Stimulated activated CD4-positive, alpha-beta T cell treated with anti-CD3 and anti-CD28 coated beads, Interleukin-2, amount 100 ng/mL, for 4 hours (primary cell): ENCODE measurements around the gene RTN4RL1.
A peak's percentile ranks its signal among the peaks of the same experiment; 100 is the strongest.

ENCODE experiments used
- DNase-seq: peaks from one replicate; pipeline ENCODE4 v3.0.0-alpha.2; 2020; ENCODE audit warnings: low read depth

Gene RTN4RL1

DNA sequence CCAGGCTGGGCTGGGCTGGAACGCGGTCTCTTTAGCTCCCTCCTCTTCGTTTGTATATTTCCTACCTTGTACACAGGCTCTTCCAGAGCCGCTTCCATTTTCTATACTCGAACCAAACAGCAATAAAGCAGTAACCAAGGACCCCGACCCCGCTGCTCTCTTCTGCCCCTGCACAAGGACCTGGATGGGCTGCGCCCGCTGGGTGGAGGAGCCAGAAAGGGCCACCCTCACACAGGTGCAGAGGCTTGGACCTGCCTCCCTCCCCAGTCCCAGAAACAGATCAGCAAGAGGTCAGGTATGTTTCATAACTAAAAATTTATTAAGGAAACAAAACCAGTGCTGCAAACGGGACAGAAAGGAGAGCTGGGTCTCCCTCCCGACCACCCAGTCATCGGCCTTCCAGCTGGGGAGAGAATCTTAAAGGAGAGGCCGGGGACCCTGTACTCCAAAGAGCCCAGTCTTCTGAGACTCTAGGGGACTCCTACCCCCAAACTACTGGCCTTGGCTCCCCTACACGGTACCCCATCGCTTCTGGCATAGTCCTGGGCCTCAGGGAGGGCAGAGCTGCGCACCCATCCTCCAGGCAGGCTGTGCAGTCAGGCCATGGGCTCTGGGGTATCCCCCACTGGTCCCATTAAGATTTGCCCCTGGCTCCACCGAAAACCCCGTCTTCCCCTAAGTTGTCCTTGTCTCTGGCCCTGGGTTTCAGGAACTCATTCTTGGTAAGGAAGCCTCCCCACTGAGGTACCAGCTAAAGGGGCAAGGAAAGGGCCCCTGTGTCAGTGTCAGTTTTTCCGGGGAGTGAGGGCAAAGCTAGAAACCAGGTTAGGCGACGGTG lies 34.6 kb upstream of the RTN4RL1 start:
- no peak for DNase-seq

DNA sequence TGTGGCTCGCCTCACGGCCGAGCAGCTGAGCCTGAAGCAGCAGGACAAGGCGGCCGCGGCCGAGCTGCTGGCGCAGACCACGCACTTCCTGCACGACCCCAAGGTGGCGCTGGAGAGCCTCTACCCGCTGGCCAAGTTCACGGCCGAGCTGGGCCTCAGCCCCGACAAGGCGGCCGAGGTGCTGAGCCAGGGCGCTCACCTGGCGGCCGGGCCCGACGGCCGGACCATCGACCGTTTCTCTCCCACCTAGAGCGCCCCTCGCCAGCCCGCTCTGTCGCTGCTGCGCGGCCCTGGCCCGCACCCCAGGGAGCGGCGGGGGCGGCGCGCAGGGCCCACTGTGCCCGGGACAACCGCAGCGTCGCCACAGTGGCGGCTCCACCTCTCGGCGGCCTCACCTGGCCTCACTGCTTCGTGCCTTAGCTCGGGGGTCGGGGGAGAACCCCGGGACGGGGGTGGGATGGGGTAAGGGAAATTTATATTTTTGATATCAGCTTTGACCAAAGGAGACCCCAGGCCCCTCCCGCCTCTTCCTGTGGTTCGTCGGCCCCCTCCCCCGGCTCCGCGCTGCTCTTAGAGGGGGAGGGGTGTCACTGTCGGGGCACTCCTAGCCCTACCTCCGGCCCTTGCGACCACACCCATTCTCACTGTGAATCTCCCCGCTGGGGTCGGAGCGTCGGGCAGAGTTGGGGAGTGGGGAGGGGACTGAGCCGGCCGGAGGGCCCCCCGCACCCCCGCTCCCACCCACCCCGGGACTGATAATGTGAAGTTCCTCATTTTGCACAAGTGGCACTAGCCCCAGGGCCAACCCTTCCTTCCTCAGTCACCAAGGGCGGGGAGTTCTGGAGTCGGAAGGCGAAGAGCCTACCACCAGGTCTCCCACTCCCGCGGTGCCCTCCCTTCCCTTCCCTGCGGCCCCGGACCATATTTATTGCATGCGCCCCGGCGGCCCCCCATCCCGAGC lies 33.7 kb upstream of the RTN4RL1 start:
- no peak for DNase-seq

DNA sequence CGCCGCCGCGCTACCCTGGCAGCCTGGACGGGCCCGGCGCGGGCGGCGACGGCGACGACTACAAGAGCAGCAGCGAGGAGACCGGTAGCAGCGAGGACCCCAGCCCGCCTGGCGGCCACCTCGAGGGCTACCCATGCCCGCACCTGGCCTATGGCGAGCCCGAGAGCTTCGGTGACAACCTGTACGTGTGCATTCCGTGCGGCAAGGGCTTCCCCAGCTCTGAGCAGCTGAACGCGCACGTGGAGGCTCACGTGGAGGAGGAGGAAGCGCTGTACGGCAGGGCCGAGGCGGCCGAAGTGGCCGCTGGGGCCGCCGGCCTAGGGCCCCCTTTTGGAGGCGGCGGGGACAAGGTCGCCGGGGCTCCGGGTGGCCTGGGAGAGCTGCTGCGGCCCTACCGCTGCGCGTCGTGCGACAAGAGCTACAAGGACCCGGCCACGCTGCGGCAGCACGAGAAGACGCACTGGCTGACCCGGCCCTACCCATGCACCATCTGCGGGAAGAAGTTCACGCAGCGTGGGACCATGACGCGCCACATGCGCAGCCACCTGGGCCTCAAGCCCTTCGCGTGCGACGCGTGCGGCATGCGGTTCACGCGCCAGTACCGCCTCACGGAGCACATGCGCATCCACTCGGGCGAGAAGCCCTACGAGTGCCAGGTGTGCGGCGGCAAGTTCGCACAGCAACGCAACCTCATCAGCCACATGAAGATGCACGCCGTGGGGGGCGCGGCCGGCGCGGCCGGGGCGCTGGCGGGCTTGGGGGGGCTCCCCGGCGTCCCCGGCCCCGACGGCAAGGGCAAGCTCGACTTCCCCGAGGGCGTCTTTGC lies 32.8 kb upstream of the RTN4RL1 start:
- no peak for DNase-seq

DNA sequence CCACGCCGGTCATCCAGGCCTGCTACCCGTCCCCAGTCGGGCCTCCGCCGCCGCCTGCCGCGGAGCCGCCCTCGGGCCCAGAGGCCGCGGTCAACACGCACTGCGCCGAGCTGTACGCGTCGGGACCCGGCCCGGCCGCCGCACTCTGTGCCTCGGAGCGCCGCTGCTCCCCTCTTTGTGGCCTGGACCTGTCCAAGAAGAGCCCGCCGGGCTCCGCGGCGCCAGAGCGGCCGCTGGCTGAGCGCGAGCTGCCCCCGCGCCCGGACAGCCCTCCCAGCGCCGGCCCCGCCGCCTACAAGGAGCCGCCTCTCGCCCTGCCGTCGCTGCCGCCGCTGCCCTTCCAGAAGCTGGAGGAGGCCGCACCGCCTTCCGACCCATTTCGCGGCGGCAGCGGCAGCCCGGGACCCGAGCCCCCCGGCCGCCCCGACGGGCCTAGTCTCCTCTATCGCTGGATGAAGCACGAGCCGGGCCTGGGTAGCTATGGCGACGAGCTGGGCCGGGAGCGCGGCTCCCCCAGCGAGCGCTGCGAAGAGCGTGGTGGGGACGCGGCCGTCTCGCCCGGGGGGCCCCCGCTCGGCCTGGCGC lies 32.1 kb upstream of the RTN4RL1 start:
- DNase-seq, result no peak

DNA sequence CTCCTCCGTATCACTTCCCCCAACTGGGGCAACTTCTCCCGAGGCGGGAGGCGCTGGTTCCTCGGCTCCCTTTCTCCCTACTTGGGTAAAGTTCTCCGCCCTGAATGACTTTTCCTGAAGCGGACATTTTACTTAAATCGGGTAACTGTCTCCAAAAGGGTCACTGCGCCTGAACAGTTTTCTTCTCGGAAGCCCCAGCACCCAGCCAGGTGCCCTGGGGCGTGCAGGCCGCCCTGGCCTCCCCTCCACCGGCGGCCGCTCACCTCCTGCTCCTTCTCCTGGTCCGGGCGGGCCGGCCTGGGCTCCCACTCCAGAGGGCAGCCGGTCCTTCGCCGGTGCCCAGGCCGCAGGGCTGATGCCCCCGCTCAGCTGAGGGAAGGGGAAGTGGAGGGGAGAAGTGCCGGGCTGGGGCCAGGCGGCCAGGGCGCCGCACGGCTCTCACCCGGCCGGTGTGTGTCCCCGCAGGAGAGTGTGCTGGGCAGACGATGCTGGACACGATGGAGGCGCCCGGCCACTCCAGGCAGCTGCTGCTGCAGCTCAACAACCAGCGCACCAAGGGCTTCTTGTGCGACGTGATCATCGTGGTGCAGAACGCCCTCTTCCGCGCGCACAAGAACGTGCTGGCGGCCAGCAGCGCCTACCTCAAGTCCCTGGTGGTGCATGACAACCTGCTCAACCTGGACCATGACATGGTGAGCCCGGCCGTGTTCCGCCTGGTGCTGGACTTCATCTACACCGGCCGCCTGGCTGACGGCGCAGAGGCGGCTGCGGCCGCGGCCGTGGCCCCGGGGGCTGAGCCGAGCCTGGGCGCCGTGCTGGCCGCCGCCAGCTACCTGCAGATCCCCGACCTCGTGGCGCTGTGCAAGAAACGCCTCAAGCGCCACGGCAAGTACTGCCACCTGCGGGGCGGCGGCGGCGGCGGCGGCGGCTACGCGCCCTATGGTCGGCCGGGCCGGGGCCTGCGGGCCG lies 31.4 kb upstream of the RTN4RL1 start:
- peak; percentile 39 for DNase-seq

DNA sequence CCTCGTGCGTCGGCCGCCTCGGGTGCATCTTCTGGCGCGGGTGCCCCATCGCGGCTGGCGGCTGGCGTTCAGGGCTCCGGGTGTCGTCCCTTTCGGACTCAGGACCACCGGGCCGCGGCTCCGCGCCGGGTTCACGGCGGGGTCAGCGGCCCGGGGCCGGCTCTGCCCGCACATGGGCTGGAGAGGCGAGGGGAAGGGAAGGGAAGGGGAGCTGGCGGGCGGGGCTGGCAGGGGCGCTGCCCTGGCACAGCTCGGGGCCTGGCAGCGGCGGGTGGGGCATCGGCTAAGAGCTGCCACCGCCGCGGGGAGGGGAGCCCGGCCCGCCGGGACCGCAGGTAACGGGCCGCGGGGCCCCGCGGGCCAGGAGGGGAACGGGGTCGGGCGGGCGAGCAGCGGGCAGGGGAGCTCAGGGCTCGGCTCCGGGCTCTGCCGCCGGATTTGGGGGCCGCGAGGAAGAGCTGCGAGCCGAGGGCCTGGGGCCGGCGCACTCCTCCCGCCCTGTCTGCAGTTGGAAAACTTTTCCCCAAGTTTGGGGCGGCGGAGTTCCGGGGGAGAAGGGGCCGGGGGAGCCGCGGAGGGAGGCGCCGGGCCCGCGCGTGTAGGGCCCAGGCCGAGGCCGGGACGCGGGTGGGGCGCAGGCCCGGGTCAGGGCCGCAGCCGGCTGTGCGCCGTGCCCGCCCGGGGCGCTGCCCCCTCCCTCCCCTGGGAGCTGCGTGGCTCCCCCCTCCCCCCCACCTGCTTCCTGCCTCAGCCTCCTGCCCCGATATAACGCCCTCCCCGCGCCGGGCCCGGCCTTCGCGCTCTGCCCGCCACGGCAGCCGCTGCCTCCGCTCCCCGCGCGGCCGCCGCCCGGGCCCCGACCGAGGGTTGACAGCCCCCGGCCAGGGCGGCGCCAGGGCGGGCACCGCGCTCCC lies 30.4 kb upstream of the RTN4RL1 start:
- DNase-seq, result peak; percentile 37

DNA sequence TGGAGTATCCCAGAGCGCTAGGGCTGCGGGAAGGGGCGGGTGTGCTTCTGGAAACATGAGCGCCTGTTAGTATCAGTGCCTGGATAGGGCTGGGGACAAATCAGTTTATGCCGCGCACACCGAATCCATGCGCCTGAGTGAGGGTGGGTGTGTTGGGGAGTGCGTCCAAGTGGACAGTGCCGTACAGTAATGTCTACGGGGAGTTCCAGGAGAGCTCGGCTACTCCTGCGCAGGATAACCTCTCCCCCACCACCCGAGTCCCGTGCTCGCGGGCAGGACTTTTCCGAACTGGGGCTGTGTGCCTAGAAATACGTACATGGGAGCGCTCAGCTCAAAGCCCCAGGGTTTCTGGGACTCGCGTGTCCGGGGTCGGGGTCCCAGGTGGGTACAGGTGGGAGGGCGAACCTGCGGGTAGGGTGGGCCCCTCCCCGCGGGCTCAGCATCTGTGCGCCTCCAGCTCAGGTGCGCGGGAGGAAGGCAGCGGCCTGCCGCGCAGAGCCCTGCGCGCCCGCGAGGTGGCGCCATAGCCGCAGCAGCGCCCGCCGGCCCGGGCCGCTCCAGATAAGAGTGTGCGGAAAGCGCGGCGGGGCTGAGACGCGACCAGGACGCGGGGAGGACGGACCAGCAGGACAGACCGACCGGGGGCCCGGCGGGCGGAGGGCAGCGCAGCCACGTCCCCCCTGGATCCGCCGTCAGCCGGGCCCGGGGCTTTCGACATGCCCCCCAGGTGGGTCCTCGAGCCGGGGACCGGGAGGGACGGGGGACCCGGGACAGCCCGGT lies 29.6 kb upstream of the RTN4RL1 start, which contains the start of gene HIC1:
Gene HIC1 (plus strand): TSS at position 592 of the 780 bp plus-strand sequence. CDS start 1,588 bp downstream, outside the sequence.
- DNase-seq, result peak; percentile 71

DNA sequence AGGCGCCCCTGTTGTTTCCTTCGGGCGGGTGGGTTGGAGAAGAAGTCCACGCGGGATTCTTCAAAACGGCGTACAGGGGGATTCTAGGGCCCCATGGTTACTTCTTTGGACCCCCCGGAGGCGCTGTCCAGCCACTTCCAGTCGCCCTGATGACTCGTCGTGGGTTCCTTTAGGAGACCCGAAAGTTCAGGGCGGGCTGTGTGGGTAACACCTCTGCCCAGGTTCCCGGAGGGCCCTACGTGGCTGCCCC lies 29.1 kb upstream of the RTN4RL1 start:
- no peak for DNase-seq

DNA sequence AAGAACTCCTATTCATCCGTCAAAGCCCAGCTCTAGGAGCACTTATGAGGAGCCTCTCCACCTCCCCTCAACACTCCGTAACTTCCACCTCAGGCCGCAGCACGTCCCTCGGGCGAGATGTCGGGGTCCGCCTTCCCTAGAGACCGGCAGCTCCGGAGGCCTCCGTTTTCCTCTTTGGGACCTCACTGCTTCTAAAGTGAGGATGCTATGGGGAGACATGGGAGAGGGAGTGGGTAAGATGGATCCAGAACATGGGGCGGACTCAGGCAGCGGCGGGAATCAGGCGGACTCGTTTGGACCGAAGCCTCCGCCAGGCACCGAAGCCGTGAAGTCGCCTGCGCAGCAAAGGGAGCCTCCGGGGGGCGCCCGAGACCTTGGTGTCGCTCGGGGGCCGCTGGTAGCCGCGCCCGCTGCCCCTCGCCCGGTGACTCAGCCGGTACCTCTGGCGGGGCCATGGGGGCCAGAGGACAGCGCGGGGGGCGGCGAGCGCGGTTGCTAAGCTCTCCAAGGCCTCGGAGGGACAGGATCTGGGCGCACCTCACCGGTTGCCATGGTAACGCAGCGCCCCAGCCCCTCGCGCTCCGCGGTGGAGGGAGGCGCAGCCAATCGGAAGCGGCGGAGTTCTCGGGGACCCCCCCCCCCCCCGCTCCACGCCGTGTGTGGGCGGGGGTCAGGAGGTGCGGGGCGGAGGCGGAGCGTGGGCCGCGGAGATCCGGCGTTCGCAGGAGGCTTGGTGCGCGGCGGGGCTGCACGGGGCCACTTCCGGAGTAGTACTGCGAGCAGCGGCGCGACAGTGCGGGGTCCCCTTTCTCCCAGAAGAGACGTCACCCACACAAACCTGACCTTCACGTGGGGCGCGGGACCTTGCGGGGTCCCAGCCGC lies 28.5 kb upstream of the RTN4RL1 start:
- peak; percentile 65 for DNase-seq

DNA sequence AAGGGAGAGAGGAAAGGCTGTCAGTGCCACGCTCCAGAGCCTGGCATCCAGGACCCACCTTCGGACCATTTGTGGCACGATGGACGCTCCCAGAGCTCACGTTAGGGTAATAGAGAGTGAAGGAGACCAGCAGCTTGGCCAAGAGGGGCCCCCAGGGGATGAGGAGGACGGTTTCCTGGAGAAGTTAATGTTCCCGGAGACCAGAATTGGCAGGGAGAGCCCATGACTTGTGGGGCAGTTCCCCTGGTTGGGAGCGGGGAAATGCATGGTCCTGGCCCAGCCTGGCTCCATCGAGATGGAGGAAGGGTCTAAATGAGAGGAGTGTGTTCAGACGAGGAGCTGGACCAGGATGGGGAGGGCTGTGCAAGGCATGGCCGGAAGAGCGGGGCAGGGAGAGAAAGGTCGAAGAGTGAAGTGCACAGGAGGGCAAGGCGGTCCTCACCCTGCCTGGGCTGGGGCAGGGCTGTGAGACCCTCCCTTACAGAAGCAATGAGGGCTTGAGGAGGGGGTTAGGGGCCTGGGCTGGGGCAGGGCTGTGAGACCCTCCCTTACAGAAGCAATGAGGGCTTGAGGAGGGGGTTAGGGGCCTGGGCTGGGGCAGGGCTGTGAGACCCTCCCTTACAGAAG lies 26.9 kb upstream of the RTN4RL1 start:
- DNase-seq, result no peak

DNA sequence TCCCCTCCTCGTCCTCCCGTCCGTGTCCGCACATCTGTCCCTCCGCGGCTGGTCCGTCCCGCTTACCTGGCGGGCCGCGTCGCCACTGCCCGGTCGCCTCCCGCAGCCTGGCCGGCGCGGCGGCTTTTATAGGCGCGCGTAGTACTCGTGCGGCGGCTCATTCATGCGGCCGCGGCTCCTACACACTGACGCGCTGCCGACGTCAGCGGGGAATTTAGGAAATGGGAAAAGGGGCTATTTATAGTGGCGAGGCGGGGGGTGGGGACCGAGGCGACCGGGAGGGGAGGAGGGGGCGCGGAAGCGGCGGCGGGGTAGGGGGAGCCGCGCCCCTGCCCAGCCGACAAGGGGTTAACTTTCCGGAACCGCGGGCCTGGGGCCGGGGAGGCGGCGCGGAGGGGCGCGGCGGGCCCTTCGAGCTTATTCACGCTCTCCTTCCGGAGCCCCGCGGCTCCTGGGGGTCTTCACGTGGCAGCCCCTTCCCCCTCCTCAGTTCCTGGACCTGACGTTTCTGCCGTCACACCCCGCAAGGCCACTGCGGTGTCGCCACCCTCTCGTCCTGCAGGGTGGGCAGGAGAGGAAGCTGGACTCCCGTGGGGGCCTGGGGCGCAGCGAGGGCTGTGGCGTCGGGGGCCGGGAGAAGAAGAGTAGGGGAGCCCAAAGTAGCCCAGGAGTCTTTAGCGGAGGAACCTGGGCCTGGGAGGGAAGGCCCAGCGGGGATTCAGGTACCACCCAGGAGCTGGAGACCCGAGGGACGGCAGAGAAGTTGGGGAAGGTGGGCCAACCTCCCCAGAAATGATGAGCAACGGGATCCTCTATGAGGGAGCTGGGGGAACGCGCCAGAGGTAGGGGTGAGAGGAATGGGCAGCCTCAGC lies 26.2 kb upstream of the RTN4RL1 start:
- DNase-seq, result no peak

DNA sequence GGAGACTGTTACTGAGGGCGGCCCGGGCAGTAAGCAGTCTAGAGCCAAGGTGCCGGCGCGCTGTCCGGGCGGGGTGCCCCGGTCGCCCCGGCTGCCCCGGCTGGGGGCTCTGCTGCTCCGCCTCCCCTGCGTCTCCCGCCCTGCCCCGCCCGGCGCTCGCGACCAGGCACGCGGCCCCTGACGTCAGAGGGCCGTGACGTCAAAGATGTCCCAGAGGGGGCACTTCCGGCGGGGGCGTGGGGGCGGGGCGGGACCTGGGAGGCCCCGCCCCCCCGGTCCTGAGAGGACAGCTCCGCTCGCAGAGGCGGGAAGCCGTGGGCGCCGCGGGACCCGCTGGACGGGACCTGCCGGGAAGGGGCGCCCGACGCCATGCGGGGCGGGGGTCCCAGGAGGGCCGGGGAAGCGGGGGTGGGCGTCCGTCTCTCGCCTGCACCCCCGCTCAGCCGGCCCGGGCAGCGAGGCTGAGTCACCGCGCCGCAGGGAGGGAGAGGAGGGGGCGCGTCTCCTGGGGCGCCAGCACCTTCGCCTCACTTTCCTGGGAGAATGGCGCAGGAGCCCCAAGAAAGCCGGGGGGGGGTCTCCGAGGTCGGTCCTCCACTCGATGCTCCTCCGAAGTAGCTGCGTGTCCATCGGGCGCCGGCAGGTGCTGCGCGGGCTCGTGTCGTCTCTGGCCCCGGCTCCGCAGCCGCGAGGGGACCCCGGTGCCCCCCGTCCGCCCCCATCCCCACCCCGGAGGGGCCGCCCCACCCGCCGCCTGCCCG lies 25.3 kb upstream of the RTN4RL1 start:
- DNase-seq, result peak; percentile 70

DNA sequence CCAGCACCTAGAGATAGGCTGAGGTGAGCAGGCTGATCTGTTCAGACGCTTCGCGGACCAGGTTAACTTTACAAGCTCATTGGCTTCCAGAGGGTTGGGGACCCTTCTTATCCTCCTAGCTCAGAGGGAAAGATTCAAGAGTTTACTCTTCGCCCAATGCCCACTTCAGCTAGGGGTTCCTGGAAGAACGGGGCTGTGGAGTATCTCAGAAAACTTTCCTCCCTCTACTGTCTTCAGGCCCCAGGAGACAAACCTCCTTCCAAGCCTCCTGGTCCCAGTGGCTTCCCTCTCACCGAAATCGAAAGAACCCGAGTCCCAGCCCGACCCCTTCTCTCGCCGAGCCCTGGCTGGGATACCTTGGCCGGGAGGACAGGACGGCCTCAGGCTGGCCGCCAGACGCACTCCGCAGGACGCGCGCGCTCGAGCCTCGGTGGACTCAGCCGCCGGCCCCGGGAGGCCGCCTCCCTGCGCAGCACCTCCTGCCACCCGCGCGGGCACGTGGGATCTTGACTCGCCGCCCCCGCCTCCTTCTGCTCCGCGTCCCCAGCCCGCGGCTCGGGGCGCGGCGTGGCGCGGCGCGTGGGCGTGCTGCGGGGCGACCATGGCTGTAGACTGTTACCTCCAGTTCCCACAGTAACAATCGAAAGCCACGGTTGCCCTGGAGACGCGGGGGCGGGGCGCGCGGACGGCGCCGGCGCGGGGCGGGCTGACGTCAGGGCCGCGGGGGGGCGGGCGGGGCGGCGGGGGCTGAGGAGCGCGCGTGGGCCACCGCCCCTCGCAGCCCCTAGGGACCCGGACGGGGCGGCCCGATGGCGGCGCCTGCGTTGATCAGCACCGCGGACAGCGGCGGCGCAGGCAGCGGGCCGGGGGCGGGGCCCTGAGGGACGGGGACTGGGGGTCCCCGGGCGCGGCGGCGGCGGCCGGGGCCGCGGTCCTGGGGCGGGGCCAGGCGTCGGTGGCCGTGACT lies 24.5 kb upstream of the RTN4RL1 start:
- DNase-seq, result peak; percentile 93

DNA sequence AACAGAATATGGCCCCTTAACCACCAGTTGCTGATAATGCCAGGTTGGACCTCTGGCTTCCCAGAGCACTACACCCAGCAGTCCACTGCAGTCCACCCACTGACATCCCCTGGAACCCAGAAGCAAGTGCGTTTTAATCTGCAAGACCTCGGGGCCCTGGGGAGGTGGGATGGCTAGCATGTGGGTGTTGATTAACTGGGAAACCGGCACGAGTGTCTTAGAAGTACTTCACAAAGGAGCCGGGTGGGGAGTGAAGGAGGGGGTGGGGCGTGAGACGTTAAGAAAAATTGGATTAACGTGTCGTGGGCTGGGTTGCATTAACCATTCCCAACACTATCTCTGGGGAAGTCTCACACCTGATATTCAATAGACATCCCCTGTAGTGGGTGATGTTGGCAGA lies 23.7 kb upstream of the RTN4RL1 start:
- DNase-seq, result no peak
